ENCODE measurements around the gene MMP10.

DNA sequence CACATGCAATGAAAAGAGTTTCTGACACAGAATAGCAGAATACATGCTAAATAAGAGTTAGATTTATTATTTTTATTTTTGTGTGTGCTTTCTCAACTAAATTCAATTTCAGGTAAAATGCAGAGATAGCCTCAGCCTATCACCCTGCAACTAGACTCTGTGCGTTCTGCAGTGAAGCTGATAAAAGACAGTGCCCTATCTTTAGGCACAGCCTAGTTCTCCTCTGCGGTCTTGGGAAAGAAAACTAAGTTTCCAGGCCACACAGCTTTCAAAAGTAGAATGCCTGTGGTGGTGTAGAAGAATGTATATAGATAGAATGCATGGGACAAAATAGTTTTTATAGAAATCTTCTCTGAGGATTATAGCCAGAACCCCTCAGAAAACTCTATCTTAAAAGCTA lies 29.5 kb upstream of the MMP10 start:
- TF ChIP-seq, protein P1, sequence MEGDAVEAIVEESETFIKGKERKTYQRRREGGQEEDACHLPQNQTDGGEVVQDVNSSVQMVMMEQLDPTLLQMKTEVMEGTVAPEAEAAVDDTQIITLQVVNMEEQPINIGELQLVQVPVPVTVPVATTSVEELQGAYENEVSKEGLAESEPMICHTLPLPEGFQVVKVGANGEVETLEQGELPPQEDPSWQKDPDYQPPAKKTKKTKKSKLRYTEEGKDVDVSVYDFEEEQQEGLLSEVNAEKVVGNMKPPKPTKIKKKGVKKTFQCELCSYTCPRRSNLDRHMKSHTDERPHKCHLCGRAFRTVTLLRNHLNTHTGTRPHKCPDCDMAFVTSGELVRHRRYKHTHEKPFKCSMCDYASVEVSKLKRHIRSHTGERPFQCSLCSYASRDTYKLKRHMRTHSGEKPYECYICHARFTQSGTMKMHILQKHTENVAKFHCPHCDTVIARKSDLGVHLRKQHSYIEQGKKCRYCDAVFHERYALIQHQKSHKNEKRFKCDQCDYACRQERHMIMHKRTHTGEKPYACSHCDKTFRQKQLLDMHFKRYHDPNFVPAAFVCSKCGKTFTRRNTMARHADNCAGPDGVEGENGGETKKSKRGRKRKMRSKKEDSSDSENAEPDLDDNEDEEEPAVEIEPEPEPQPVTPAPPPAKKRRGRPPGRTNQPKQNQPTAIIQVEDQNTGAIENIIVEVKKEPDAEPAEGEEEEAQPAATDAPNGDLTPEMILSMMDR (IDR thresholded peaks at IDR 0.05 in 8 of 11, conservative IDR thresholded peaks at IDR 0.05 in 3 of 11) = no peak
- TF ChIP-seq POLR2AphosphoS5 (IDR thresholded peaks at IDR 0.05) = no peak
